Stimulated activated CD4-positive, alpha-beta T cell treated with anti-CD3 and anti-CD28 coated beads, TNF-alpha, amount 100 ng/mL, for 1 hour (primary cell): ENCODE results near the gene PLAU.
"Not testable (repeated sequence)": the region's sequence is repeated elsewhere in the genome, so short reads cannot be mapped to it uniquely, and the experiment has no call there.

Experiments used
- DNase-seq, 3 donors: peaks; one replicate each; pipeline ENCODE4 v3.0.0-alpha.2; 2020; ENCODE audit warnings: low read depth in 3 of 3, low spot score in 1 of 3

PLAU gene

DNA sequence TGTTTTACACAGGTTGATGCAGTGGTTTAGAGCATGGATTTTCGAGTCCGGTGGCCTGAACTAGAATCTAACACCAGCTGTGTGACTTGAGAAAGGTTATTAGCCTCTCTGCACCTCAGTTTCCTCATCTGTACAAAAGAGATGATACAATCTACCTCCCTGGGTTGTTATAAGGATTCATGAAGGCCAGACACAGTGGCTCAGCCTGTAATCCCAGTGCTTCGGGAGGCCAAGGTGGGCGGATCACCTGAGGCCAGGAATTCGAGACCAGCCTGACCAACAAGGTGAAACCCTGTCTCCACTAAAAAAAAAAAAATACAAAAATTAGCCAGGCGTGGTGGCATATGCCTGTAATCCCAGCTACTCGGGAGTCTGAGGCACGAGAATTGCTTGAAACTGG lies 8.5 kb downstream of the PLAU start:
- DNase-seq: not testable (repeated sequence)

DNA sequence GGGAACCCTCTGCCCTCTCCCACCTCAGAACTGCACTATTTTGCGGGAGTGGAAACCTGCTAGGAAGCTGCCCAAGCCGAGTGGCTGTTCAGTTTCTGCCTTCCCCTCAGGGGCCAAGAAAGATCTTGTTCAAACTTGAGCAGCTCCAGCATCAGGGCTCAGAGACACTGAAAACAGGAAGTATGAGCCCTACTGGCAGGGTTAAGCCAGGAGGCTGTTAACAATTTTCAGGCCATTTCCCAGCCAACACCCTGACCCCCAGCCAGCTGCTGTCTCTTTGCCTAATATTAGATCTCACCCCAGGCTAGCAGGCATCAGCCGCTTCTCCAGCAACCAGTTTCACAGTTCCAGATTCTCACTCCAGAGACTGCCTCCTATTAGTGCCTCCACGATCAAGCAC lies 9.2 kb downstream of the PLAU start:
- no peak for DNase-seq

DNA sequence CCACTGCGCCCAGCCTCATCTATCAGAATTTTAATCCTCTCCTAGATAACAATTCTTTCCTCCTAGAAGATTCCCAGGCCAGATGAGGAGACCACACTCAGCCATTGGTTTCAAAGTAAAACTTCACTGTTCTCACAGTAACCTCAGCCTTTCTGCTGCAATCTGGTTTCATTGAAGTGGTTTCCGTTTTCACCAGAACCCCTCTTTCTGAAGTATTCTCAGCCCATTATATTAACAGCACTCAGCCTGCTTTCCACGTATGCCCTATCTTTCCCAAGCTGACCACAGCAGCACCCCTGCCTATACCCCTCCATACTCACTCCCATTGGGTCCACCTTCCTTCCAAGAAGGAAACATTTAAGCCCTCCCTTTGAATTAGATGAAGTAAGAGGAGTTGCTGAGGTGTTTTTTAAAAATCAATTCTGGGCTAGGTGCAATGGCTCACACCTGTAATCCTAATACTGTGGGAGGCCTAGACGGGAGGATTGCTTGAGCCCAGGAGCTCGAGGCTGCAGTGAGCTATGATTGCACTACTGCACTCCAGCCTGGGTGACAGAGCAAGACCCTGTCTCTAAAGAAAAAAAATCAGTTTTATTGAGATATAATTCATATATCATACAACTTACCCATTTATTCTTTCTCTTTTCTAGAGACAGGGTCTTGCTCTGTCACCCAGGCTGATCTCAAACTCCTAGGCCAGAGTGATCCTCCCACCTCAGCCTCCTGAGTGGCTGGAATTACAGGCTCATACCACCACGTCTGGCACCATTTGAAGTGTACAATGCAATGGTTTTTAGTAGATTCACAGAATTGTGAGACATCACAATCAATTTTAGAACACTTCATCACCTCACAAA lies 11.3 kb downstream of the PLAU start:
- DNase-seq: no peak

DNA sequence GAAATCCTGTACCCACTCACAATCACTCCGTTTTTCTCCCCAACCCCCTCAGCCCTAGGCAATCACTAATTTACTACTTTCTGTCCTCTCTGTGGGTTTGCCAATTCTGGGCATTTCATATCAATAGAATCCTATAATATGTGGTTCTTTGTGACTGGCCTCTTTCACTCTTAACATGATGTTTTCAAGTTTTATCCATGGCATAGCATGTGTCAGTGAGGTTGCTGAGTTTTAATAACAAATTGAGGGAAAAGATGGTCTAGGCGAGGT lies 11.9 kb downstream of the PLAU start:
- no peak for DNase-seq

DNA sequence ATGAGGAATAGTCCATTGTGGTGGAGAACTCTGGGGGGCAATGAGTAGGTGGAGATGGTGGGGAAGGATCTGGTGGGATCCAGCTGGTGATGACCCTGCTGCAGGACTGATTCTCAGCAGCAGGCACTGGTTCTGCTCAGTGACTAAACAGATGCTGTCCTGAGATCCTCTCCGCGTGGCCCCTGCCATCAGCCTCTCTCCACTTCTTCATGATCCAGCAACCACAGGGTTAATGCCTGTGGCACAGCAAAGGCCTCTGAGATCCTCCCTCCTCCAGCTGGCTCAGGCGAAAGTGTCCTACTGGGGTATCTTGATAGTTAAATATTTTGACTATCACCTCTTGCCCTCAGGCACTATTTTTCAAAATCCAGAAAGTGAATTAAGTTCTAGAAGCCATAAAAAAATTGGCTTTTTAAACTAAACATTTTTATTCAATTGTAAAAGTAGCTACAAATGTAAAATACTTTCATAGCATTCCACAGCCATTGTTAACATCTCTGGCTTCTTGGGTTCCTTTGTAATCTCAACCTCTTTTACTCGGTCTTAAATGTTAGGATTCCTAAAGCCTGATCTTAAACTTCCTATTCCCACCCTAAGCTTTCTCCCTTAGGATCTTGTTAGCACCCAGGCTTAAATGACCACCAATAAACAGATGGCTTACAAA lies 13.1 kb downstream of the PLAU start:
- no peak for DNase-seq

DNA sequence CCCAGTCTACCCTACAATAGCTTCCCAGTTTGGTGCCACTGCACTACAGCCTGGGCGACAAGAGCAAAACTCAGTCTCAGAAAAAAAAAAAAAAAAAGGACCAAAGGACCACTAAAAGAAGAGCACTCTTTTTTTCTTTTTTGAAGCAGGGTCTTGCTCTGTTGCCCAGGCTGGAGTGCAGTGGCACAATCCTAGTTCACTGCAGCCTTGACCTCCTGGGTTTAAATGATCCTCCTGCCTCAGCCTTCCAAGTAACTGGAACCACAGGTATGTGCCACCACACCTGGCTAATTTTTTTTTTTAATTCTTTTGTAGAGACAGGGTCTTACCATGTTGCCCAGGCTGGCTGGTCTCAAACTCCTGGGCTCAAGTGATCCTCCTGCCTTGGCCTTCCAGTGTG lies 14.0 kb downstream of the PLAU start:
- no peak for DNase-seq

DNA sequence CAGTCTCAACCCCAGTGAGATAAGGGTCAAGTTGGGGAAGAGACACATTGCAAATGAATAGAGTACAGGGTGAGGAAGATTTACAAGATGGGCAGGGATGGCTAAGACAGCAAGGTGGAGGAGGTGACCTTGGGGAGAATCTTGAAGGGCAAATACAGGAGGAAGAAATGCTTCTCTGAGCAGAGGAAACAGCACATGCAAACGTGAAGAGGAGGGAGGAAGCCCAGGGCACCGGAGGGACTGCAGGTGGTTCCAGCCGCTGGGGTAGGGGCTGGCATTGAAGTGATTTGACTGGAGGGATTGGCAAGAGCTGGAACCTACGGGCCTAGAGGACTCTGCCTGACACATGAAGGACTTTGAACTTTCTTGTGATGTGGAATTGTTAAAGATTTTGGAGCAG lies 14.6 kb downstream of the PLAU start:
- no peak for DNase-seq

DNA sequence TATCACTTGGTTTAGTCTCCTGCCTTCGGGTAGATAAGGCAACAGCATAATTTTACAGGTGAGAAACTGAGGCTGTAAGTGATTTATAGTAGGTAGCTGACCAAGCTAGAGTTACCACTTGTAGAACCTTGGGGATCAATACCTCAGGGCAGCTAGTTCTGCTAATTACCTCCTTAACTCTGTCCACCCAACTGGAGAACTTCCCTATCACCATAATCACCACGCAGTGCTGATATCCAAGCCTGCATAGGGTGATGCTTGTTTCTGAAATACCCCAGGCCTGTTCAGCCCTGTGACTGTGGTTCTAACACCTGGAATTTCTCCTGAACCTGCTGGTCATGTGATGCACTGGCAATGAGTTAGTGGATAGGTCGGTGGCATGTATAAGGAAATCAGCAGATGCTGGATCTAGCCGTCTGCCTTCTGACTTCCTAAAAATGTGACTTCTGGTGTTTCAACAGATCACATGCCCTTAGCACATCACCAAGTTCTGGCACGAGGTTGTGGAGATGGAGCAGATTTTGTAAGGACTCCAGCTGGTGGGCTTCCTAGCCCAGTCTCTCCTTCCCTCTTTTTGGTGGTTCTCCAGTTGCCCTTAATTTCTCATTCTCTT lies 15.3 kb downstream of the PLAU start:
- DNase-seq: no peak

DNA sequence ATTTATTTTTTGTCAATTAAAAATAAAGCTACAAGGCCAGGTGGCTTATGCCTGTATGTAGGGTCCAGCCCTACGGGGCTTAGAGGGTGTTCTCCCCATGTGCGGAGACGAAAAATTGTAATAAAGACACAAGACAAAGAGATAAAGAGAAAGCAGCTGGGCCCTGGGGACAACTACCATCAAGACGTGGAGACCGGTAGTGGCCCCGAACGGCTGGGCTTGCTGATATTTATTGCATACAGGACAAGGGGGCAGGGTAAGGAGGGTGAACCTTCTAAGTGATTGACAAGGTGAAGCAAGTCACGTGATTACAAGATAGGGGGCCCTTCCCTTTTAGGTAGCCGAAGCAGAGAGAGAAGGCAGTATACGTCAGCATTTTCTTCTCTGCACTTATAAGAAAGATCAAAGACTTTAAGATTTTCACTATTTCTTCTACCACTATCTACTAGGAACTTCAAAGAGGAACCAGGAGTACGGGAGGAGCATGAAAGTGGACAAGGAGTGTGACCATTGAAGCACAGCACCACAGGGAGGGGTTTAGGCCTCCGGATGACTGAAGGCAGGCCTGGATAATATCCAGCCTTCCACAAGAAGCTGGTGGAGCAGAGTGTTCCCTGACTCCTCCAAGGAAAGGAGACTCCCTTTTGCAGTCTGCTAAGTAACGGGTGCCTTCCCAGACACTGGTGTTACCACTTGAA lies 19.8 kb downstream of the PLAU start:
- DNase-seq: not testable (repeated sequence)

DNA sequence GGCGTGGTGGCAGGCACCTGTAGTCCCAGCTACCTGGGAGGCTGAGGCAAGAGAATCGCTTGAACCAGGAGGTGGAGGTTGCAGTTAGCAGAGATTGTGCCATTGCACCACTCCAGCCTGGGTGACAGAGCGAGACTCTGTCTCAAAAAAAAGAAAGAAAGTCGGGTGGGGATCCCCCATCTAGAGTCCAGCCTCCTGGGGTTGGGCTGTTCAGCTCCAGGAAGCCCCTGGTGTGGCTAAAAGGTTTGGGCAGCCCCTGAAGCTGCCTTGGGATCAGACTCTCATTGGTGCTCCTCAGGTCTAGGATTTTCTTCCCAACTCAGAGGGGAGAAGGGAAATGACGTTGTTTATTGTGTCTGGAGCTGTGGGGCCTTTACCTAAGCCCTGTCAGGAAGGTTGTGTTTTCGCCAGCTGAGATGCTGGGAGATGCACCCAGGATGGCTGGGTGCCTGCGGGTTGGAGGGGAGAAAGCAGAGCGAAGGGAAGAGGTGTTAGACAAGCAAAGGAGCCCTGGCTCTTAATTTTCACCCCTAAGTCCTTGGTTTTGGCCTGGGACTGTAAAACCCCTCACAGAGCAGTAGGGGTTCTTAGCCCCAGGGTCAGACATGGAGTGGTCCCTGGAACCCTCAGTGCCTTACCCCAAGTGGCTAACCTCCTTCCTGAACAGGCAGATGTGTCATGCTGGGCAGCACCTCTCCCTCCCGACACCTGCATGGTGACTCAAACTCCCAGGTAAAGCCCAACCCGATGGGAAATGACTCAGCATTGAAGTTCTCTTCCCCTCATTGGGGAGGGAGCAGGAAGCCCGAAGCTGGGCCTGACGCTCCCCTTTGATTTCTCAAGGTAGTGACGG lies 21.1 kb downstream of the PLAU start:
- DNase-seq: peak; percentile 28 to 44 (median 39)

DNA sequence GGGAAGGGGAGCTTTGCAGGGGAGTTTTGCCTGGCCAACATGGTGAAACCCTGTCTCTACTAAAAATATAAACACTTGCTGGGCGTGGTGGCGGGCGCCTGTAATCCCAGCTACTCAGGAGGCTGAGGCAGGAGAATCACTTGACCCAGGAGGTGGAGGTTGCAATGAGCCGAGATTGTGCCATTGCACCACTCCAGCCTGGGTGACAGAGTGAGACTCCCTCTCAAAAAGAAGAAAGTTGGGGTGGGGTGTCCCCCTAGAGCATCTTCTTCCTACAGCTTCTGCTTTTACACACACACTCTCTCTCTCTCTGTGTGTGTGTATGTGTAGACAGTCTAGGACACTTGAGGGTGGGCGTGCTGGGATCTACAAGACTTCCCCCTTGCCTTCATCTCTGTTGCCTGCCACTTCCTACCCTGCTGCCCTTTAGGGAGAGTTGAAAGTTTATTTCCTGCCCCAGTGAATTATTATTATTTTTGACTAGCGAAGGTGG lies 21.7 kb downstream of the PLAU start:
- DNase-seq: no peak

DNA sequence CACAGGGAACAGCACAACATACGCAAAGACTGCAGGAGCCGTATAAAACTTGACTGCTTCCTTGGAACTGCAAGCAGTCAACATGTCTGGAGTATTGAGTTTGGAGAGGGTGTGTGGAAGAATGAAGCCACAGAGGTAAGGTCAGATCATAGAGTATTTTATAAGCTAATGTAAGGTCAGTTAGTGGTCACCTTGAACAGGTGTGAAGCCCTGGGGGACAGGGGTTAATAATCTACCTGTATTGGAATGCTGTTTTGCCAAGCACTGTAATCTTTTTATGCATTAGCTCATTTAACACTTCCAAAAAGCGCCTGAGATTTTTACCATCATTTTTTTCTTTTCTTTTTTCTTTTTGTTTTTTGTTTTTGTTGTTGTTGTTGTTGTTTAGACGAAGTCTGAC lies 23.1 kb downstream of the PLAU start:
- no peak for DNase-seq

DNA sequence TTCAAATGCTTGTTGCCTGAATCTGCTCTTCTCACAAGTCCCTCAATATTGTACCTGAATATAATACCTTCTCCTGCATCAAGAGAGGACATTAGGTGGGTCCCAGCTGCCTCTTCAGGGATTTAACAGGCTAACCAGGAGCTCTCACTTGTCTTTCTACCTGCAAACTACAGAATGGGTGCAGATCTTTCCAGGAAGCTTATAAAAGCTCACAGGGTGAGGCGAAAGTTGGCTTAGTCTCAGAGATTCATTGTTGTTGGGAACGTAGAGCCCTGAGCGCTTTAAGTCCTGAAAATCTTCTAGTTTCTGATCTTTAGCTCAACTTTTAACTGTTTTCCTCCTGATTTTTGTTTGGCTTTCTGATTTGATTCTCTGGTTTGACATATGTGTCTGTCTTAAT lies 25.0 kb downstream of the PLAU start:
- DNase-seq: no peak

DNA sequence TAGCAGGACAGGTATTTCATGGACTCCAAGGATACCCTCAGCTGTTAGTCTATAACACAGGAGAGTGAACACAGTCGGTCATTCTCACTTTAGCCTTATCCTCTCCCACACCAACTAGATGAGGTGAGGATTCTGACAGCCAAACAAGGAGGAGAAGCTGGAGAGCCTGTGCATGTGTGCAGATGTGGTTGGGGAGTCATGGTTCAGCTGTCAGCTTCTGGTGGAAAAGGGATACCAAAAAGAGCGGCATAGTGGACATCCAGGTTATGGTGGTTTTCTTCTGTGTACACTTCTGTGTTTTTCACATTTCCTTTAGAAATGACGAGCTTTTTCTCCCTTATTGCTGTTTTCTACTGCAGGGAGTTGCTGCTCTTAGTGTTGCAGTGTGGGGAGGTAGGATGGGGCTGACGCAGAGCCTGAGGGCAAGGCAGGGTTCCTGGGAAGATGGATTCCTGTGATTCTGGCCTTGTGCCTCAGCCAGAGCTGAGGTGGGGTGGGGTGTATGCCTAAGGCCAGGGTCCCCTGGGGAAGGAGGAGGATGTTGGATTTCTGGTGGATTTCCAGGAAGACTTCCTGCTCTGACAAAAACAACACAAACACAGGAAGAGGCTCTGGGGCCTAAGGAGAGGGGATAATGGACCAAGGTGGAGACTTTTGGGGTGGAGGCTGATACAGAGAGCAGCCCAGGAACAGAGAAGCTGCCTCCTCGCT lies 26.6 kb downstream of the PLAU start:
- DNase-seq: no peak

DNA sequence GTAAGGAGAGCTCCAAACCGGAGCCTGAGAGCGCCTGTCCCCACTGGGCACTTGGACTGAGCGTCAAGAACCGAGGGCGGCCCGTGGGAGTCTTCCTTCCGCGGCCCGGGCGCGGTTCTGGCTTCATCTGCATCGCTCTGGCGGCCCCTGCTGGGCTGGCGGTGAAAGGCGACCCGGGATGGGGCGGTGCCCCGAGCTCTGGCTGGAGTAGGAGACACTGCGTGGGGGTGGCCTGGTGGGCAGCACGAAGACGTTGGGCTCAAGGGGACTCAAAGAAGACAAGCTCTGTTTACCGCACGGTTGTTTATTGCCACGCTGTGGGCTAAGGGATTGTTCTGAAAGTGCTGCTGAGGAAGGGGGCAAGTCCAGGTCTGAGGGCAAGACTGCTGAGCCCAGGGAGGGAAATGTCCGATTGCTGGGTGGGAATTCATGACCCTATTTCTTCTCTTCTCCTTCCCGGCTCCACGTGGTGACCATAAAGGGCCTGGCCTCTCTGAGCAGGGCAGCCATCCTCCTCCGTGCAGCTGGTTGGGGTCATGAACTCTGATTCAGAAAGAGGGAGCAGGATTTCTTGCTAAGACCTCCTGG lies 29.8 kb downstream of the PLAU start:
- DNase-seq: peak; percentile 57 to 77 (median 68)

DNA sequence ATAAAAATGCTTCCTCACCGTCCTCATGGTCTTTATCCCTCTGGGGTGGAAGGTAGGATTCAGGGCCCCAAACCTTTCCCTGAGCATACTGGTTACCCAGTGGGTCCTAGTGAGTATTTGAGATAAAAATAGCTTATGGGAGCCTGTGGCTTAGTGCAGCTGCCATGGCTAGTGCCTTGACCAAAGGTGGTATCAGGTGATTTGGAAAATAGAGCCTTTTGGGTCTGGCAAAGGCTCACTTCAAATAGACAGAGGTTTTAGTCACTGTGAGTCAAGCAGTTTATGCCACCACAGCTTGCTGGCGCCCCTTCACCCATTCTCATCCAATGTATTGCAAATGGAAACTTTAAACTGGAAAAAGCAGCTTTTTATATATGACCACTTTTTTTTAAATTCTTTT lies 30.4 kb downstream of the PLAU start:
- no peak for DNase-seq

DNA sequence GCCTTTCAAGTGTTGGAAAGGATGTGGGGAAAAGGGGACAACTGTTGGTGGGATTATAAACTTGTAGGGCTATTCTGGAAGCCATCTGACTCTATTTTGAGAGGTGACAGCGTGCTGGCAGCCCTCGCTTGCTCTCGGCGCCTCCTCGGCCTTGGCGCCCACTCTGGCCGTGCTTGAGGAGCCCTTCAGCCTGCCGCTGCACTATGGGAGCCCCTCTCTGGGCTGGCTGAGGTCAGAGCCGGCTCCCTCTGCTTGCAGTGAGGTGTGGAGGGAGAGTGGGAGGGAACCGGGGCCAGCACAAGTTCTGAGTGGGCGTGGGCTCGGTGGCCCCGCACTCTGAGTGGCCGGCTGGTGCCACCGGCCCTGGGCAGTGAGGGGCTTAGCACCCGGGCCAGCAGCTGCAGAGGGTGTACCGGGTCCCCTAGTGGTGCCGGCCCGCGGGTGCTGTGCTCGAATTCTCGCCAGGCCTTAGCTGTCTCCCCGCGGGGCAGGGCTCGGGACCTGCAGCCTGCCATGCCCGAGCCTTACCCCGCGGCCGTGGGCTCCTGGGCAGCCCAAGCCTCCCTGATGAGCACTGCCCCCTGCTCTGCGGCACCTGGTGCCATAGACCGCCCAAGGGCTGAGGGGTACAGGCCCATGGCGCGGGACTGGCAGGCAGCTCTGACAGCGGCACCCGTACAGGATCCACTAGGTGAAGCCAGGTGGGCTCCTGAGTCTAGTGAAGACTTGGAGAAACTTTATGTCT lies 33.6 kb downstream of the PLAU start:
- DNase-seq: no peak

DNA sequence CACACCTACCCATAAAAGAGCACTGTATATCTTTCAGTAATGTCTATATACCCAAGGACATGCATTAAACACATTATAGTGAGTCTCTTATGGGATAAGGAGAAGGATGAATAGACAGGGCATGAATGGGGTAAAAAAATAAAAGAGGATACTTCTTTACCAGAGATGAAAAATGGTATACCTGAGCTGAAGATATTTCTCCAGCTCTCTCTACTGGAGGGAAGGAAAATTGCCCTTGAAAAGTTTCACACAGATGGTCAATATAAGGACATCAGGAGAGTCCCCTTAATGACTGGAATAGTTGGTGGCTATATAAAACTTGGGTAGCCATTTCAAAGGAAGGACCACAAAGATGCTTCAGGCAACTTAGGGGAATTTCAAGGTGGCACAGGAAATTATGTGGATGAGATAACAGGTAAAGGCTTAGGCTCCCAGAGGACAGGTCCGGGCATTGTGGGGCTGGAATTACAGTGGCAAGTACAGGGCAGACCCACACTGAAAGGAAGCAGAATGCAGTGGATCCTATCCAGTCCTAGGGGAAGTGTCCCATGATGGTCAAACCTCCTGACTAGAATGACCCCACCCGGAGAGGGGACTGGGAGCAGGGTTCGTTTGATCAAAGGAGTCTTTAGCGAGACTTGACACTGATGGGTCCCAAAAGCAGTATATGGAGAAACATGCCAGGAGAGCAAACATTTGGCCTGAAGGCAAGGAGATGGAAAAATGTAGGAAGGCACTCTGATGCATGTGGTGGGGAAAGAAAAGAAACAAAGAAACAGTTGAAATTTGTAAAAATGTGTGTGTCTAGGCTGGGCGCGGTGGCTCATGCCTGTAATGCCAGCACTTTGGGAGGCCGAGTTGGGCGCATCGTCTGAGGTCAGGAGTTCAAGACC lies 35.6 kb downstream of the PLAU start:
- no peak for DNase-seq
